Effector CD4-positive, alpha-beta T cell (primary cell): ENCODE results near the gene GOLGA8T.
"Not testable (repeated sequence)": the region's sequence is repeated elsewhere in the genome, so short reads cannot be mapped to it uniquely, and the experiment has no call there.

Source experiments
- DNase-seq: peaks from one replicate; pipeline ENCODE4 v3.0.0-alpha.2; 2020

GOLGA8T gene

GRCh38 chr15:30192119-30192745 lies 57.4 kb downstream of the GOLGA8T start:
- not testable (repeated sequence) for DNase-seq

DNA sequence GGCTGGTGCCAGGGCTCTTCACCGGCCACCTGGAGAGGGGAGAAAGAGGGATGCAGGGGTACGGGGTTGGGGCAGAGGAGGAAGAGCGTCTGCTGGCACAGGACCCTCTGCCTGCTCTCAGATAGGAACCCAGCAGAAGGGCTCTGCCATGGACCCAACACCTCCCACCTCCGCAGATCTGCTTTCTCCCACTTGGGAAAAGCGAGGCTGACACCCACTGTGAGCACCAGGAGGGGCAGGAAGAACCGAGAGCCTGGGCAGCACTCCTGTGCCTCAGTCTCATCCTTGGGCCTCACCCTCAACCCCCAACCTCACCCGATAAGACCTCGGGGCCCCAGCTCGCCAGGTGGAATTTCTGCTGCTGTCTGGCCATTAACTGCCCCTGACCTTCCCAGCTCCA lies 58.0 kb downstream of the GOLGA8T start:
- not testable (repeated sequence) for DNase-seq
